ENCODE data around the gene COL25A1.
A peak's percentile ranks its signal among the peaks of the same experiment; 100 is the strongest.

Gene COL25A1

GRCh38 chr4:109302361-109303139 is at the start of gene COL25A1:
COL25A1 (minus strand) TSS chr4:109302658.
- DNase-seq = peak; percentile 25
- in situ Hi-C loops (cut with HindIII; ENCODE audit: low pct_ligation_motif_present, low pct_unique_long_range_greater_than_20kb, low sequenced_read_pairs) = no loop called here

- no peak for DNase-seq
- in situ Hi-C loops (cut with HindIII; ENCODE audit: low pct_ligation_motif_present, low pct_unique_long_range_greater_than_20kb, low sequenced_read_pairs) = no loop called here
These were observed 47.7 kb upstream of the COL25A1 start for GRCh38 chr4:109350121-109350520.

GRCh38 chr4:109334129-109335105 is 32.0 kb upstream of the COL25A1 start:
- no peak for DNase-seq
- in situ Hi-C loops (cut with HindIII; ENCODE audit: low pct_ligation_motif_present, low pct_unique_long_range_greater_than_20kb, low sequenced_read_pairs) = no loop called here

- peak; percentile 13 for DNase-seq
These were observed 30.5 kb upstream of the COL25A1 start for GRCh38 chr4:109332926-109333464.

GRCh38 chr4:109327641-109328040 is 25.2 kb upstream of the COL25A1 start:
- DNase-seq = no peak
- in situ Hi-C loops (cut with HindIII; ENCODE audit: low pct_ligation_motif_present, low pct_unique_long_range_greater_than_20kb, low sequenced_read_pairs) = no loop called here

More at GRCh38 chr4:109332926-109333464, 30.5 kb upstream of the COL25A1 start:
- in situ Hi-C loops (cut with HindIII; ENCODE audit: low pct_ligation_motif_present, low pct_unique_long_range_greater_than_20kb, low sequenced_read_pairs) = no loop called here

GRCh38 chr4:109325698-109326097 is 23.2 kb upstream of the COL25A1 start:
- in situ Hi-C loops (cut with HindIII; ENCODE audit: low pct_ligation_motif_present, low pct_unique_long_range_greater_than_20kb, low sequenced_read_pairs) = no loop called here

GRCh38 chr4:109323348-109323747 is 20.9 kb upstream of the COL25A1 start:
- in situ Hi-C loops (cut with HindIII; ENCODE audit: low pct_ligation_motif_present, low pct_unique_long_range_greater_than_20kb, low sequenced_read_pairs) = no loop called here
- no peak for DNase-seq

More at GRCh38 chr4:109325698-109326097, 23.2 kb upstream of the COL25A1 start:
- no peak for DNase-seq

- in situ Hi-C loops (cut with HindIII; ENCODE audit: low pct_ligation_motif_present, low pct_unique_long_range_greater_than_20kb, low sequenced_read_pairs) = no loop called here
- no peak for DNase-seq
These were observed 18.8 kb upstream of the COL25A1 start for GRCh38 chr4:109321232-109321631.

GRCh38 chr4:109319684-109320083 is 17.2 kb upstream of the COL25A1 start:
- no peak for DNase-seq

GRCh38 chr4:109319156-109319555 is 16.7 kb upstream of the COL25A1 start:
- in situ Hi-C loops (cut with HindIII; ENCODE audit: low pct_ligation_motif_present, low pct_unique_long_range_greater_than_20kb, low sequenced_read_pairs) = no loop called here
- no peak for DNase-seq

More at GRCh38 chr4:109319684-109320083, 17.2 kb upstream of the COL25A1 start:
- in situ Hi-C loops (cut with HindIII; ENCODE audit: low pct_ligation_motif_present, low pct_unique_long_range_greater_than_20kb, low sequenced_read_pairs) = no loop called here

GRCh38 chr4:109315818-109316217 is 13.4 kb upstream of the COL25A1 start:
- in situ Hi-C loops (cut with HindIII; ENCODE audit: low pct_ligation_motif_present, low pct_unique_long_range_greater_than_20kb, low sequenced_read_pairs) = no loop called here
- no peak for DNase-seq

- in situ Hi-C loops (cut with HindIII; ENCODE audit: low pct_ligation_motif_present, low pct_unique_long_range_greater_than_20kb, low sequenced_read_pairs) = no loop called here
- no peak for DNase-seq
These were observed 12.9 kb upstream of the COL25A1 start for GRCh38 chr4:109315341-109315740.

- DNase-seq = no peak
- in situ Hi-C loops (cut with HindIII; ENCODE audit: low pct_ligation_motif_present, low pct_unique_long_range_greater_than_20kb, low sequenced_read_pairs) = no loop called here
These were observed 11.0 kb upstream of the COL25A1 start for GRCh38 chr4:109313168-109314133.

- DNase-seq = no peak
- in situ Hi-C loops (cut with HindIII; ENCODE audit: low pct_ligation_motif_present, low pct_unique_long_range_greater_than_20kb, low sequenced_read_pairs) = no loop called here
These were observed 660 bp upstream of the COL25A1 start for GRCh38 chr4:109303140-109303496.

- in situ Hi-C loops (cut with HindIII; ENCODE audit: low pct_ligation_motif_present, low pct_unique_long_range_greater_than_20kb, low sequenced_read_pairs) = no loop called here
- no peak for DNase-seq
These were observed 652 bp downstream of the COL25A1 start for GRCh38 chr4:109301651-109302360.

- in situ Hi-C loops (cut with HindIII; ENCODE audit: low pct_ligation_motif_present, low pct_unique_long_range_greater_than_20kb, low sequenced_read_pairs) = no loop called here
- DNase-seq = no peak
These were observed 4.0 kb downstream of the COL25A1 start for GRCh38 chr4:109298279-109299010.

GRCh38 chr4:109296527-109296926 is 5.9 kb downstream of the COL25A1 start:
- in situ Hi-C loops (cut with HindIII; ENCODE audit: low pct_ligation_motif_present, low pct_unique_long_range_greater_than_20kb, low sequenced_read_pairs) = no loop called here
- no peak for DNase-seq

All from ACHN (cell line).